ENCODE measurements around the gene KRT39. TPM values are rescaled to one million over a fixed set of nuclear protein-coding genes. Genes with fewer than 3 reads are reported as not detected.

The KRT39 gene
- total RNA-seq, 1 experiment from 2014 or later: not detected

GRCh38 chr17:40915721-40916256, 51.0 kb downstream of the KRT39 start:
- Mint-ChIP-seq H3K36me3 (ENCODE audit: insufficient read depth, unreplicated experiment) (peaks cover 84% of the 10 kb centered on the region), H3K27ac (ENCODE audit: unreplicated experiment) (peak overlapping the region; percentile 96), H3K4me1 (ENCODE audit: low read depth, unreplicated experiment) (peaks cover 78% of the 10 kb centered on the region), H3K27me3 (ENCODE audit: unreplicated experiment) (no peaks in the 10 kb centered on the region), H3K4me3 (ENCODE audit: low read depth, unreplicated experiment) (peak overlapping the region; percentile 31), H3K9me3 (ENCODE audit: low read depth, unreplicated experiment) (no peaks in the 10 kb centered on the region)
- TF ChIP-seq CTCF (IDR thresholded peaks at IDR 0.05; ENCODE audit: unreplicated experiment): no peak
- CTCF ChIA-PET: interaction anchor here (0.5 to 3.2 kb wide), 26 partner anchors 9 to 750 kb away, joined by 3 to 21 read pairs (median 4); partner anchors contain the start of genes KRT23, KRTAP1-1 and KRTAP2-3
- intact Hi-C loops (cut with micrococcal nuclease; ENCODE audit: unreplicated experiment): loop anchor here (1.0 to 2.0 kb wide), 7 partner anchors 12 to 633 kb away; partner anchors contain the start of genes KRTAP1-1 and KRTAP2-3
- no TSS peak for BruUV-seq (replicated peaks)
- DNase-seq: peak; percentile 80

- Mint-ChIP-seq H3K27ac (ENCODE audit: unreplicated experiment) (peak overlapping the region; percentile 96), H3K4me3 (ENCODE audit: low read depth, unreplicated experiment) (peak overlapping the region; percentile 31), H3K9me3 (ENCODE audit: low read depth, unreplicated experiment) (no peaks in the 10 kb centered on the region), H3K4me1 (ENCODE audit: low read depth, unreplicated experiment) (peaks cover 84% of the 10 kb centered on the region), H3K36me3 (ENCODE audit: insufficient read depth, unreplicated experiment) (peaks cover 79% of the 10 kb centered on the region), H3K27me3 (ENCODE audit: unreplicated experiment) (no peaks in the 10 kb centered on the region)
- intact Hi-C loops (cut with micrococcal nuclease; ENCODE audit: unreplicated experiment): loop anchor here (1.0 to 2.0 kb wide), 7 partner anchors 12 to 634 kb away; partner anchors contain the start of genes KRTAP1-1 and KRTAP2-3
- DNase-seq: no peak
- no TSS peak for BruUV-seq (replicated peaks)
- CTCF ChIA-PET: interaction anchor here (0.5 to 3.2 kb wide), 24 partner anchors 9 to 751 kb away, joined by 3 to 21 read pairs (median 5); partner anchors contain the start of genes KRT23, KRTAP1-1 and KRTAP2-3
- no peak for TF ChIP-seq CTCF (IDR thresholded peaks at IDR 0.05; ENCODE audit: unreplicated experiment)
These were observed 51.5 kb downstream of the KRT39 start for GRCh38 chr17:40915199-40915661.

GRCh38 chr17:40914075-40914855, 52.5 kb downstream of the KRT39 start:
- H3K4me1 Mint-ChIP-seq (ENCODE audit: low read depth, unreplicated experiment): peaks cover 86% of the 10 kb centered on the region
- intact Hi-C loops (cut with micrococcal nuclease; ENCODE audit: unreplicated experiment): loop anchor here (2.0 kb wide), 2 partner anchors 127 to 635 kb away; partner anchors contain the start of gene KRTAP1-1
- H3K9me3 Mint-ChIP-seq (ENCODE audit: low read depth, unreplicated experiment): no peaks in the 10 kb centered on the region
- no peak for TF ChIP-seq CTCF (IDR thresholded peaks at IDR 0.05; ENCODE audit: unreplicated experiment)
- no TSS peak for BruUV-seq (replicated peaks)
- H3K4me3 Mint-ChIP-seq (ENCODE audit: low read depth, unreplicated experiment): peak overlapping the region; percentile 2
- H3K27ac Mint-ChIP-seq (ENCODE audit: unreplicated experiment): peak overlapping the region; percentile 96
- peaks cover 73% of the 10 kb centered on the region for H3K36me3 Mint-ChIP-seq (ENCODE audit: insufficient read depth, unreplicated experiment)
- no peak for DNase-seq
- H3K27me3 Mint-ChIP-seq (ENCODE audit: unreplicated experiment): no peaks in the 10 kb centered on the region
- CTCF ChIA-PET: interaction anchor here (1.0 to 3.2 kb wide), 6 partner anchors 12 to 734 kb away, joined by 4 to 21 read pairs (median 6); no protein-coding TSS in a partner anchor

- TF ChIP-seq CTCF (IDR thresholded peaks at IDR 0.05; ENCODE audit: unreplicated experiment): no peak
- H3K4me1 Mint-ChIP-seq (ENCODE audit: low read depth, unreplicated experiment): peaks cover 89% of the 10 kb centered on the region
- no TSS peak for BruUV-seq (replicated peaks)
- peaks cover 59% of the 10 kb centered on the region for H3K36me3 Mint-ChIP-seq (ENCODE audit: insufficient read depth, unreplicated experiment)
- H3K27ac Mint-ChIP-seq (ENCODE audit: unreplicated experiment): peak overlapping the region; percentile 96
- CTCF ChIA-PET: interaction anchor here (0.6 to 1.2 kb wide), 13 partner anchors 9 to 736 kb away, joined by 3 to 6 read pairs (median 4); partner anchors contain the start of gene KRT23
- no peaks in the 10 kb centered on the region for H3K9me3 Mint-ChIP-seq (ENCODE audit: low read depth, unreplicated experiment)
- H3K27me3 Mint-ChIP-seq (ENCODE audit: unreplicated experiment): no peaks in the 10 kb centered on the region
- no peak for DNase-seq
- intact Hi-C loops (cut with micrococcal nuclease; ENCODE audit: unreplicated experiment): no loop called here
- no peak overlapping the region for H3K4me3 Mint-ChIP-seq (ENCODE audit: low read depth, unreplicated experiment)
These were observed 54.1 kb downstream of the KRT39 start for GRCh38 chr17:40912486-40913210.
